ENCODE measurements around the gene IFT122.
"Not testable (repeated sequence)": the region's sequence is repeated elsewhere in the genome, so short reads cannot be mapped to it uniquely, and the experiment has no call there.

The IFT122 gene

DNA sequence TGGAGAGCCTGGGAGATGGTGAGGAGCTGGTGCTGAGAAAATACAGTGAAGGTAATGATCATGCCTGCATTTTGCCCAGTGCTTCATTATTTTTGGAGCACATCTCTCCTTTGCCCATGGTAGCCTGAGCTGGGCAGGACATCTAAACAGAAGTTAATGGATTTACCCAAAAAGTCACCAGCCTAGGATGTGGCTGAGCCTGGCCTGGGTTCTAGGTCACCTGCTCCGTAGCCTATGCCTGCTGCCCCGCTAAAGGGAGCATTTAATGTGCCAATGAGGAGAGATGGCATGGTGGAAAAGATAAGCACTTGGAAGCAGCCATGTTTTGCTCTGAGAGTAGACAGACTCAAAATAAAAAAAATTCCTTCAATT is 46.6 kb downstream of the IFT122 start:
- no peak for TF ChIP-seq CTCF (IDR thresholded peaks at IDR 0.05; ENCODE audit: low read depth, low read length)
- H3K4me3 ChIP-seq (replicated peaks in 1 of 2; ENCODE audit: low read depth in 2 of 2, low read length in 2 of 2): no peak overlapping the region
- no peak for DNase-seq (ENCODE audit: low read depth in 2 of 2)

- TF ChIP-seq CTCF (IDR thresholded peaks at IDR 0.05; ENCODE audit: low read depth, low read length): no peak
- no peak overlapping the region for H3K4me3 ChIP-seq (replicated peaks in 1 of 2; ENCODE audit: low read depth in 2 of 2, low read length in 2 of 2)
- DNase-seq (ENCODE audit: low read depth in 2 of 2): no peak
Measured at GRCh38 chr3:129487183-129487867, 47.3 kb downstream of the IFT122 start.

DNA sequence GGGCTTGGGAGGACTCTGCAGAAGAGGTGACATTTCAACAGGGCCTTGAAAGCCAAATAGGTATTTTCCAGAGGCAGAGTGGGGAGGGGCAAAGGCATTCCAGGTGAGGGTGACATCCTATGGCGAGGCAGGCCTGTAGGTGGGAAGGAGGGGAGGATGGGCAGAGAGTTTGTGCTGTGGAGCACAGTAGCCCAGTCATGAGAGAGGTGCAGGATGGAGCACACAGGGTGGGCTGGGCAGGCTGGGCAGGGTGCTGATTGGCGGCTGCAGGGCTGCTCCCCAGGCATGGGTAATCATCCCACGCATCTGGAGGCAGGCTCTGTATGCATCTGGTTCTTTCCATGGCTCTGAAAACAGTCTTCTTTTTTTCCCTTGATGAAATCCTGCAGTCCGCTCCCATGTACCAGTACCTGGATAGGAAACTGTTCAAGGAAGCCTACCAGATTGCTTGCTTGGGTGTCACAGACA is 47.9 kb downstream of the IFT122 start:
- H3K4me3 ChIP-seq (replicated peaks in 1 of 2; ENCODE audit: low read depth in 2 of 2, low read length in 2 of 2); DNase-seq (ENCODE audit: low read depth in 2 of 2): not testable (repeated sequence)

GRCh38 chr3:129489258-129489657 is 49.2 kb downstream of the IFT122 start:
- not testable (repeated sequence) for DNase-seq (ENCODE audit: low read depth in 2 of 2); H3K4me3 ChIP-seq (replicated peaks in 1 of 2; ENCODE audit: low read depth in 2 of 2, low read length in 2 of 2)

DNA sequence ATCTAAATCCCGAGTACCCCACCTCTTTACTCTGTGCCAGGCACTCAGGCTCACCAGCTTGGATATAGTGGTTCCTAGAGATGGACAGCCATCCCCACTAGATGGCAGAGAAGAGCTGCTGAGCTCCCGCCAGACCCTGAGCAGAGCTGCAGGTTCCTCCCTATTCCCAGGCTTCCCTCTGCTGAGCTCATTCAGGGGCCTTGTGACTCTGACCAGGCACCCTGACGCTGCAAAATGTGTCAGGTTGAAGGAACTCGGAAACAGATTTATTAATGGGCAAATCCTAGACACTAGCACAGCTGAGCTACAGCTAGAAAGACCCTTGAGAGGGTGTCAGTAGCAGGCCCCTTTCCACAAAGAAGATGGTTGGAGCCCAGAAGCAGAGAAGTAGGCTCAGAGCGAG is 50.2 kb downstream of the IFT122 start:
- H3K4me3 ChIP-seq (replicated peaks in 1 of 2; ENCODE audit: low read depth in 2 of 2, low read length in 2 of 2): no peak overlapping the region
- DNase-seq (ENCODE audit: low read depth in 2 of 2): peak; percentile 96 to 98
- TF ChIP-seq CTCF (IDR thresholded peaks at IDR 0.05; ENCODE audit: low read depth, low read length): peak; percentile 93

GRCh38 chr3:129491077-129491476 is 51.1 kb downstream of the IFT122 start:
- not testable (repeated sequence) for H3K4me3 ChIP-seq (replicated peaks in 1 of 2; ENCODE audit: low read depth in 2 of 2, low read length in 2 of 2); DNase-seq (ENCODE audit: low read depth in 2 of 2)

DNA sequence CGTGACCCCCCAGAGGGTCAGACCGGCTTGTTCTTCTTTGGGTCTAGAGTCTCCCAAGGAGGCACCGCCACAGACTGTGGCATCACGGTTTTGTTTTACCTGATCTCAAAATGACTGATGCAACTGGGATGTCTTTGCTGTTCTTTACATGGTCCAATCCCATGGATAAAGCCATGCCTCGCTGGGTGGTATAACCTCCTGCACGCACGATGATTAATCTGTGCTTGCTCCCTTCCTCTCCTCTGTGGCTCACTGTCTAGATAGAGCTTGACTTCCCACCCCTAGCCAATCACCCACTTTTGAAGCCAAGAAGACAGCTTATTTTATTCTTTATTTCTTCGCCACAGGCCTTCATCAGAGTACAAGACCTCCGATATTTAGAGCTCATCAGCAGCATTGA is 51.8 kb downstream of the IFT122 start:
- TF ChIP-seq CTCF (IDR thresholded peaks at IDR 0.05; ENCODE audit: low read depth, low read length): no peak
- DNase-seq (ENCODE audit: low read depth in 2 of 2): no peak

GRCh38 chr3:129492691-129493090 is 52.7 kb downstream of the IFT122 start:
- H3K4me3 ChIP-seq (replicated peaks in 1 of 2; ENCODE audit: low read depth in 2 of 2, low read length in 2 of 2): no peak overlapping the region
- TF ChIP-seq CTCF (IDR thresholded peaks at IDR 0.05; ENCODE audit: low read depth, low read length): no peak

More for the DNA sequence above, 51.8 kb downstream of the IFT122 start:
- H3K4me3 ChIP-seq (replicated peaks in 1 of 2; ENCODE audit: low read depth in 2 of 2, low read length in 2 of 2): no peak overlapping the region

More at GRCh38 chr3:129492691-129493090, 52.7 kb downstream of the IFT122 start:
- DNase-seq (ENCODE audit: low read depth in 2 of 2): no peak
